ENCODE results near the gene DUSP15. TPM values are rescaled to one million over a fixed set of nuclear protein-coding genes. Genes with fewer than 3 reads are reported as not detected.

The DUSP15 gene
- total and polyA plus RNA-seq, 8 donors: 0.45 to 4.7 (median 2.9) TPM; not detected in 3

DNA sequence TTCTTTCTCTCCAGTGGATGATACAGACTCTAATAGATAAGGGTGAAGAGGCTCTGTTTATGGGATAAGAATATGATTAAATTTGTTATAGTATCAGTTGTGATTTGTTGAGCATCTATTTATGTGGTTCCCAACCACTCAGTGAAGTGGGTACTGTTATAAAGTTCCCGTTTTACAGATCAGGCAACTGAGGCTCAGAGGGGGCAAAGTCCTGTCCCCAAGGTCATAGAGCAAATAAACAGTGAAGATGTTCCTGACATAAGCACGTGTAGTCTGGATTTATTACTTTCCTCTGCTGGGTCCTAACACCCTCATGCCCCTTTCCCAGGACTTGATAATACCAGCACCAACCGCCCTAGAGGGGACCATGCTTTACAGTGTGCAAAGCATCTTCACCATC is 4.1 kb downstream of the DUSP15 start:
- Histone ChIP-seq H3K4me3 (no peak overlapping the region), H3K9me3 (no peaks in the 10 kb centered on the region), H3K4me1 (peaks cover 7 to 31% (median 31%) of the 10 kb centered on the region in 4 donors), H3K27me3 (peaks cover 0 to 35% (median 28%) of the 10 kb centered on the region in 3 donors), H3K36me3 (no peaks in the 10 kb centered on the region), H3K27ac (no peak overlapping the region)
- 60 to 79% (median 75%) methylated on average over 3 of the region's 3 CpGs for WGBS, 5 donors
- TF ChIP-seq EP300 (IDR thresholded peaks at IDR 0.05) (no peak), POLR2AphosphoS5 (IDR thresholded peaks at IDR 0.05) (no peak)
- TF ChIP-seq, protein P1, sequence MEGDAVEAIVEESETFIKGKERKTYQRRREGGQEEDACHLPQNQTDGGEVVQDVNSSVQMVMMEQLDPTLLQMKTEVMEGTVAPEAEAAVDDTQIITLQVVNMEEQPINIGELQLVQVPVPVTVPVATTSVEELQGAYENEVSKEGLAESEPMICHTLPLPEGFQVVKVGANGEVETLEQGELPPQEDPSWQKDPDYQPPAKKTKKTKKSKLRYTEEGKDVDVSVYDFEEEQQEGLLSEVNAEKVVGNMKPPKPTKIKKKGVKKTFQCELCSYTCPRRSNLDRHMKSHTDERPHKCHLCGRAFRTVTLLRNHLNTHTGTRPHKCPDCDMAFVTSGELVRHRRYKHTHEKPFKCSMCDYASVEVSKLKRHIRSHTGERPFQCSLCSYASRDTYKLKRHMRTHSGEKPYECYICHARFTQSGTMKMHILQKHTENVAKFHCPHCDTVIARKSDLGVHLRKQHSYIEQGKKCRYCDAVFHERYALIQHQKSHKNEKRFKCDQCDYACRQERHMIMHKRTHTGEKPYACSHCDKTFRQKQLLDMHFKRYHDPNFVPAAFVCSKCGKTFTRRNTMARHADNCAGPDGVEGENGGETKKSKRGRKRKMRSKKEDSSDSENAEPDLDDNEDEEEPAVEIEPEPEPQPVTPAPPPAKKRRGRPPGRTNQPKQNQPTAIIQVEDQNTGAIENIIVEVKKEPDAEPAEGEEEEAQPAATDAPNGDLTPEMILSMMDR (IDR thresholded peaks at IDR 0.05): no peak
- intact Hi-C loops (cut with DNase I; ENCODE audit: low total_unique reads): no loop called here
- DNase-seq: no peak

DNA sequence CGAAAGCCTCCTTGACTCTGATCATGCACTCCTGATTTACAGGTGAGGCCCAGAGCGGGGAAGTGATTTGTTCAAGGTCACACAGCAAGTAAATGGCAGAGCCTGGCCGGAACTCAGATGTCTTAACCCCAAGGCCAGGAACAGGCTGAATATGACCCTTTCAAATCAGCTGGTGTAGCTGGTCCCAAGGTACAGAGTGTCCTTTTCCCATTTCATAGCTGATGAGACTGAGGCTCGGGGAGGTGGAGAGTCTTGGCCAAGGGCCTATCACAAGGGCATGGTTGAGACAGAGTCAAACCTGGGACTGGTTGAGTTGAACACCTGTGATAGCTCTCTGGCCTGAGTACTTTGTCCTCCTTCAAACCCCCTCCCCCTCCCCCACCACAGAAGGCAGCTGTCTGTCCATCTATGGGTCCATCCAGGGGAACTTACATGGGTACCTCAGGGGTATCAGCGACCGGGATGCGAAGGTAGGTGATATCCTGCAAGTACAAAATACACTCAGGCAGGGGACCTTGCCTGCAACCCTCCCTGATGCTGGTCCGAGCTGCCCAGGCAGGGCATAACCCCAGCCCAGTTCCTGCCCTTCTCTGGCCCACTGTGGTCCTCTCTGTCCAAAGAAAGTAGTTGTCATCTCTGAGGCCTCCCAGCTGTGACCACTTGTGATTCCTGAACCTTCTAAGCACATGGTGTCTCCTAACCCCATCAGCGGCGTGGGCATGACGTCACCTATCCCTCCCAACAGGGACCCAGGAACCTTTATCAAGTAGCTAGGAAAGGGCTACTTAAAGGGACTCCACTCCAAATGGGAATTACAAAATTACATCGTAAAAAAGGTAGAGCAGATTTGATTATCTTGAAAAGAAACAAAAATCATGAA is 5.6 kb downstream of the DUSP15 start:
- no peaks in the 10 kb centered on the region for H3K9me3 ChIP-seq
- no peak for TF ChIP-seq EP300 (IDR thresholded peaks at IDR 0.05)
- TF ChIP-seq POLR2AphosphoS5 (IDR thresholded peaks at IDR 0.05): no peak
- TF ChIP-seq, protein P1 (IDR thresholded peaks at IDR 0.05): no peak
- no peak for TF ChIP-seq POLR2A (IDR thresholded peaks at IDR 0.05)
- no peak overlapping the region for H3K27ac ChIP-seq
- H3K27me3 ChIP-seq: peaks cover 0 to 35% (median 25%) of the 10 kb centered on the region in 3 donors
- peaks cover 16 to 29% (median 28%) of the 10 kb centered on the region in 4 donors for H3K4me1 ChIP-seq
- no peak overlapping the region for H3K4me3 ChIP-seq
- 72 to 92% (median 84%) methylated on average over 10 to 12 of the region's 12 CpGs for WGBS, 5 donors
- H3K36me3 ChIP-seq: no peaks in the 10 kb centered on the region
- DNase-seq: no peak
- intact Hi-C loops (cut with DNase I; ENCODE audit: low total_unique reads): no loop called here

DNA sequence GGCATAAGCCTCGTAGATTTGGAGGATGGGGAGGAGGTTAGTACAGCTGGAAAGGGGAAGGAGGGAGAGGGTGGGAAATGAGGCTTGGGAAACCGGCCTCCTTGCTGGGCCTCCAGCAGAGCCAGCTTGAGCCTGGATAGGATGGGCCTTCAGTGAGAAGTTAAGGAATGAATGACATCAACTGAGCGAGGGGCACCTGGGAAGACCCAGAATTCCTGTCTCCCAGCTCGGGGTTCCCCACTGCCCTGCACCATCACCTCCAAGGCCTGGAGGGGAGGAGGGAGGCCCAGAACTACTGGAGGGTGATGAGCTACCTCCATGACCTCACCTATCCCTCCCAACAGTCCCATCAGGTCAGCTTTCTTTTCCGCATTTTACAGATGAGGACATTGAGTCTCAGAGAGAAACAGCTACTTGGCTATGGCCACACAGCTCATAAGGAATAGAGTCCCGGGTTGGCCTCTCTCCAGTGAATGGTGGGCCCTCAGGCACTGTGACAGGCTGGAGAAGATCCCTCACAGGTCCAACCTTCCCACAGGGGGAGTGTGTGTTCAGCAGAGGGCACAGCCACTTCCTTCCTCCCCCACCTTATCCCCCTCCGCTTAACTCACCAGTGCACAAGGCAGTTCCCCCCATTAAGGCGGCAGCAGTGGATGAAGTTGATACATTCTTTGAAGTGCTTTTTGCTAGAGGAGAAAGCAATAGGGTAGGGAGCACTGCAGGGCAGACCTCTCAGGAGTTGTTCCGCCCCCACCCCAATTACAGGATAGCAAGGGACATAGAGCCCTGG is 6.8 kb downstream of the DUSP15 start:
- WGBS, 5 donors: 84 to 93% (median 89%) methylated on average over 9 of the region's 9 CpGs
- intact Hi-C loops (cut with DNase I; ENCODE audit: low total_unique reads): no loop called here
- no peak for DNase-seq

DNA sequence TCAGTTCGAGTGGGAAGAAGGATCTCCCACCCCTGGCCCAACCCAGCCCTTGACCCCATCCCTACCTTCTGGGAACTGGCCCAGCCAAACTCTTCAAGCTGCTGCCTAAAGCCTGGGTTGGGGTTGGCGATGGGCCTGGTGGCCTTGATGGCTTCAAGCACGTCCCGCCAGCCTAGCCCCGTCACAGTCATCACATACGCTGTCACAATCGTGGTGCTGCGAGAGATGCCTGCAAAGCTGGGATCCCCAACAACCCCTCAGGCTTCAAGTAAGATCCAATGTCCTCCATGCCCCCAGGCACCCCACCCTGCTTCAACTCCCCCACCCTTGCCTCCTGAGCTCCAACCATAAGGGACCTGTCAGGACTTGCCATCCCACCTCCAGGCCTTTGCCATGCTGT is 7.8 kb downstream of the DUSP15 start:
- Histone ChIP-seq H3K27ac (no peak overlapping the region), H3K9me3 (no peaks in the 10 kb centered on the region), H3K27me3 (peaks cover 0 to 45% (median 14%) of the 10 kb centered on the region in 3 donors), H3K4me3 (no peak overlapping the region), H3K36me3 (no peaks in the 10 kb centered on the region), H3K4me1 (peaks cover 11 to 20% (median 19%) of the 10 kb centered on the region in 4 donors)
- WGBS, 5 donors: 89 to 96% (median 94%) methylated on average over 4 to 8 of the region's 8 CpGs
- intact Hi-C loops (cut with DNase I; ENCODE audit: low total_unique reads): no loop called here
- TF ChIP-seq EP300 (IDR thresholded peaks at IDR 0.05): no peak
- TF ChIP-seq, protein P1 (IDR thresholded peaks at IDR 0.05): no peak
- no peak for TF ChIP-seq POLR2A (IDR thresholded peaks at IDR 0.05)
- no peak for TF ChIP-seq POLR2AphosphoS5 (IDR thresholded peaks at IDR 0.05)
- no peak for DNase-seq

More for the DNA sequence above, 6.8 kb downstream of the DUSP15 start:
- Histone ChIP-seq H3K9me3 (no peaks in the 10 kb centered on the region), H3K27ac (no peak overlapping the region), H3K36me3 (no peaks in the 10 kb centered on the region), H3K4me3 (no peak overlapping the region), H3K4me1 (peaks cover 11 to 20% (median 19%) of the 10 kb centered on the region in 4 donors), H3K27me3 (peaks cover 0 to 35% (median 14%) of the 10 kb centered on the region in 3 donors)
- TF ChIP-seq POLR2A (IDR thresholded peaks at IDR 0.05) (no peak), POLR2AphosphoS5 (IDR thresholded peaks at IDR 0.05) (no peak)
- TF ChIP-seq, protein P1 (IDR thresholded peaks at IDR 0.05): no peak
